ENCODE data around the gene TUBGCP6.

TUBGCP6 gene

DNA sequence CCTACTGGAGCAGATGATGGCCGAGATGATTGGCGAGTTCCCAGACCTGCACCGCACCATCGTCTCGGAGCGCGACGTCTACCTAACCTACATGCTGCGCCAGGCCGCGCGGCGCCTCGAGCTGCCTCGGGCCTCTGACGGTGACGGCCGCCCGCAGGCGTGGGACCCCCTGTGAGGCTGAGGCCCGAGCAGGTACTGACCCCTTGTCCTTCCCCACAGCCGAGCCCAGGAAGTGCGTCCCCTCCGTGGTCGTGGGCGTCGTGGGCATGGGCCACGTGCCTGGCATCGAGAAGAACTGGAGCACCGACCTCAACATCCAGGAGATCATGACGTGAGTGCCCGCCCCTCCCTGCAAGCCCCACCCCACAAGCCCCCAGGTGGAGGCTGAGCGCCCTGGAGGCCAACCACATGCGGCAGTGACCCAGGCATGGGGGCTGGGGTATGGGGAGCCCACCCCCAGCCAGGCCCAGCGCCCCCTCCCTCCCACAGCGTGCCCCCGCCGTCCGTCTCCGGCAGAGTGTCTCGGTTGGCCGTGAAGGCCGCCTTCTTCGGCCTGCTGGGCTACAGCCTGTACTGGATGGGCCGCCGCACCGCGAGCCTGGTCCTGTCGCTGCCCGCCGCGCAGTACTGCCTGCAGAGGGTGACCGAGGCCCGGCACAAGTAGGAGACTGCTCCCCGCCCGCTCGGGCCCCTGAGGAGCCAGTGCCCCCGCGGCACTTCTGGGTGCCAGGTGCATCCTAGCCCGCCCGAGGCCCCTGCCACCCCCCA, 46.8 kb downstream of the TUBGCP6 start:
- peaks cover 5% of the 10 kb centered on the region for H3K4me1 ChIP-seq (ENCODE audit: control insufficient read depth, insufficient read depth, low read length, poor library complexity, severe bottlenecking)
- H3K27ac ChIP-seq (ENCODE audit: low read depth, low read length, severe bottlenecking), result no peak overlapping the region
- peaks cover 6% of the 10 kb centered on the region for H3K9me3 ChIP-seq (ENCODE audit: control insufficient read depth, low read length)
- 96 to 97% methylated on average over 52 to 53 of the region's 61 CpGs for WGBS, 2 experiments (ENCODE audit: insufficient coverage in 2 of 2)
- peaks cover 41% of the 10 kb centered on the region for H3K36me3 ChIP-seq (ENCODE audit: control insufficient read depth, insufficient read depth, low read length)
- H3K4me3 ChIP-seq (ENCODE audit: extremely low read depth, insufficient read depth, low read length, poor library complexity, severe bottlenecking), result no peak overlapping the region

DNA sequence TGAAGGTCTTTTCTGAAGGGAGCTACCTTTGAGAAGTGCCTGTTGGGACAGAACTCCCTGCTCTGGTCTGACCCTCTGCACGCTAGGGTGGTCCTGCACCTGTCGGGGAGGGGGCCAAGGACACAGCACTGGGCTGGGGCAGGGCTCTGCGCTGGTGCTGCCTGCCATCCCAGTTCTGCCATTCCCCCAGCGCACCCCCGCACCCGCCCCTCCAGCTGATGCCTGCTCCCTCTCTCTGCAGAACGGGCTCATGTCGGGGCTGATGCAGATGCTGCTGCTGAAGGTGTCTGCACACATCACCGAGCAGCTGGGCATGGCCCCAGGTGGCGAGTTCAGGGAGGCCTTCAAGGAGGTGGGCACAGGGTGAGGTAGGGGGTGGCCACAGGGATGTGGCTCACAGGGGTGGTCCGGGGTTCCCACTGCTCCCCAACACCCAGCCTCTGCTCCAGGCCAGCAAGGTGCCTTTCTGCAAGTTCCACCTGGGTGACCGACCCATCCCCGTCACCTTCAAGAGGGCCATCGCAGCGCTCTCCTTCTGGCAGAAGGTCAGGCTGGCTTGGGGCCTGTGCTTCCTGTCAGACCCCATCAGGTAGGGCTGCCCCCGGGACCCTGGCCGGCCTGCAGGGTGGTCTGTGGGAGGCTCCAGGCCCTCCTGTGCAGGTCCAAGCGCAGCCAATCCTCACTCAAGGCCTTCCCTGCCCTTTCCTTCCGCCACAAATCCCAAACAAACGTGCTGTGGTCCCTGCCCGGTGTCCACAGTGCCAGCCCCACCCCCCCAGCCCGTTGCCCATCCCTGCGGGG, 47.6 kb downstream of the TUBGCP6 start:
- Histone ChIP-seq H3K9me3 (ENCODE audit: control insufficient read depth, low read length) (no peaks in the 10 kb centered on the region), H3K4me3 (ENCODE audit: extremely low read depth, insufficient read depth, low read length, poor library complexity, severe bottlenecking) (no peak overlapping the region), H3K36me3 (ENCODE audit: control insufficient read depth, insufficient read depth, low read length) (peaks cover 33% of the 10 kb centered on the region), H3K27ac (ENCODE audit: low read depth, low read length, severe bottlenecking) (no peak overlapping the region), H3K4me1 (ENCODE audit: control insufficient read depth, insufficient read depth, low read length, poor library complexity, severe bottlenecking) (peaks cover 5% of the 10 kb centered on the region)
- 94 to 96% methylated on average over 17 to 19 of the region's 23 CpGs for WGBS, 2 experiments (ENCODE audit: insufficient coverage in 2 of 2)

DNA sequence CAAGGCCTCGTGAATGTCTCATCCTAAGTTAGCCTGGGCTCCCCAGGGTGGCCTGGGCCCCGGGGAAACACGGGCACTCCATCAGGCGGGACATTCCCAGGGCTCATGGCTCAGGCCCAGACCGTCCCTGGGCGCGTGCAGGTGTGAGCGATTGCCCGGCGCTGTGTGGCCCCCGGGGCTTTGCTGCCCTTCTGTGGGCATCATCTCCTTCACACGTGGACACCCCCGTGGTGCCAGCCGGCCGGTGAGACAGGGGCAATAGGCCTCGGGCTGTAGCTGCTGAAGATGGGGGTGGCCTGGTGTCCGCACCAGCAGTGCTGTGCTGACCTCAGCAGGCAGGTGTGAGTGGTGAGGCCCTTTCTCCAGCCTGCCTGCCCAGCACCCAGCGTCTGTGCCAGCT, 48.6 kb downstream of the TUBGCP6 start:
- Histone ChIP-seq H3K4me3 (ENCODE audit: extremely low read depth, insufficient read depth, low read length, poor library complexity, severe bottlenecking) (no peak overlapping the region), H3K9me3 (ENCODE audit: control insufficient read depth, low read length) (no peaks in the 10 kb centered on the region), H3K4me1 (ENCODE audit: control insufficient read depth, insufficient read depth, low read length, poor library complexity, severe bottlenecking) (peaks cover 5% of the 10 kb centered on the region), H3K27ac (ENCODE audit: low read depth, low read length, severe bottlenecking) (no peak overlapping the region), H3K36me3 (ENCODE audit: control insufficient read depth, insufficient read depth, low read length) (peaks cover 39% of the 10 kb centered on the region)
- WGBS, 2 experiments (ENCODE audit: insufficient coverage in 2 of 2), result 92 to 93% methylated on average over 14 to 17 of the region's 18 CpGs

DNA sequence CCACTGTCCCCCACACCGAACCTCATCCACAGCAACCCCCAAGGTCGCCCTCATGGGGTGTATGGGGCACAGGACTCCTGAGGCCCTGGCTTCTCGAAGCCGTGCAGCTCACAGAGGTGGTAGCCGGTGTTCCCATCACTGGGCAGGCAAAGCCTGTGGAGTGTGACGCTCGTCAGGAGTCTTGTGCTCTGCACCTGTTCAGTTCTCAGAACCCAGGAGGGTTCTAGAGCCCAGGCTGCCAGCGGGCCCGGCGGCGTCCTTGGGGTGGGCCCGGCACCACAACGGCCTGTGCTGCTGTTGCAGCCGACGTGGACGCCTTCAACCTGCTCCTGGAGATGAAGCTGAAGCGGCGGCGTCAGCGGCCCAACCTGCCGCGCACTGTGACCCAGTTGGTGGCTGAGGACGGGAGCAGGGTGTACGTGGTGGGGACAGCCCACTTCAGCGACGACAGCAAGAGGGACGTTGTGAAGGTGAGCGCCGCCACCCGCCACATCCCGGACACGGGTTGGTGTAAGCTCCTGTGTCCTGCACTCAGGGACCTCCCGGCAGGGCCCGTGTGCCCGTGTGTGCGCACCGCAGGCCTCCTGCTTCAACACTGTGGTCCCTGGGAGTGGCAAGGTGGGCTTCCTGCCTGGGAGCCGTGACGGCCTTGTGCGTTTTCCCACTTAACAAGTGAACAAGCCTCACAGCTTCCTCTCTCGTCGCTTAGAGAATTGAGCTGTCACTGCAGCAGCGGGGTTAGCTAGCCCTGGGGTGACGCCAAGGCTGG, 50.6 kb downstream of the TUBGCP6 start:
- no peaks in the 10 kb centered on the region for H3K9me3 ChIP-seq (ENCODE audit: control insufficient read depth, low read length)
- no peak overlapping the region for H3K27ac ChIP-seq (ENCODE audit: low read depth, low read length, severe bottlenecking)
- WGBS, 2 experiments (ENCODE audit: insufficient coverage in 2 of 2), result 97 to 98% methylated on average over 41 to 43 of the region's 44 CpGs
- peaks cover 4% of the 10 kb centered on the region for H3K4me1 ChIP-seq (ENCODE audit: control insufficient read depth, insufficient read depth, low read length, poor library complexity, severe bottlenecking)
- H3K4me3 ChIP-seq (ENCODE audit: extremely low read depth, insufficient read depth, low read length, poor library complexity, severe bottlenecking), result no peak overlapping the region
- peaks cover 43% of the 10 kb centered on the region for H3K36me3 ChIP-seq (ENCODE audit: control insufficient read depth, insufficient read depth, low read length)

DNA sequence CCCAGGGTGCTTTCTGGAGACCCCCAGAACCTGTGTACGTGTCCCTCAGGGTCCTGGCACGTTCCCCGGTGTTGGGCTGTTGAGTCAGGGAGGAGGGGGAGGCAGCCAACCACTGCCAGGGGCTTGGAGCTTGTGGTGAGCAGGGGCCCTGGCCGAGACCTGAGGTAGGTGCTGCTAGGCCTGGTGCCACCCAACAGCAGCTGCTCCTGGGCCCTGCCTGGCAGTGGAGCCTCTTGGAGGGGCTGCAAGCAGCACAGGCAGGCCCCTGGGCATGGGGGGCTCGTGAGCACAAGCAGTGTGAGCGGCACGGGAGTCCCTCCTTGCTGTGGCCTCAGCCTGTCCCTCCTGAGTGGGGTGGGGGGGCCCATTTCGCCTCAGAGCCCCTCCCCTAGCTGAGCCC, 51.2 kb downstream of the TUBGCP6 start:
- Histone ChIP-seq H3K36me3 (ENCODE audit: control insufficient read depth, insufficient read depth, low read length) (peaks cover 47% of the 10 kb centered on the region), H3K4me3 (ENCODE audit: extremely low read depth, insufficient read depth, low read length, poor library complexity, severe bottlenecking) (no peak overlapping the region), H3K4me1 (ENCODE audit: control insufficient read depth, insufficient read depth, low read length, poor library complexity, severe bottlenecking) (peaks cover 4% of the 10 kb centered on the region), H3K27ac (ENCODE audit: low read depth, low read length, severe bottlenecking) (no peak overlapping the region), H3K9me3 (ENCODE audit: control insufficient read depth, low read length) (no peaks in the 10 kb centered on the region)
- 89 to 94% methylated on average over 8 of the region's 8 CpGs for WGBS, 2 experiments (ENCODE audit: insufficient coverage in 2 of 2)

DNA sequence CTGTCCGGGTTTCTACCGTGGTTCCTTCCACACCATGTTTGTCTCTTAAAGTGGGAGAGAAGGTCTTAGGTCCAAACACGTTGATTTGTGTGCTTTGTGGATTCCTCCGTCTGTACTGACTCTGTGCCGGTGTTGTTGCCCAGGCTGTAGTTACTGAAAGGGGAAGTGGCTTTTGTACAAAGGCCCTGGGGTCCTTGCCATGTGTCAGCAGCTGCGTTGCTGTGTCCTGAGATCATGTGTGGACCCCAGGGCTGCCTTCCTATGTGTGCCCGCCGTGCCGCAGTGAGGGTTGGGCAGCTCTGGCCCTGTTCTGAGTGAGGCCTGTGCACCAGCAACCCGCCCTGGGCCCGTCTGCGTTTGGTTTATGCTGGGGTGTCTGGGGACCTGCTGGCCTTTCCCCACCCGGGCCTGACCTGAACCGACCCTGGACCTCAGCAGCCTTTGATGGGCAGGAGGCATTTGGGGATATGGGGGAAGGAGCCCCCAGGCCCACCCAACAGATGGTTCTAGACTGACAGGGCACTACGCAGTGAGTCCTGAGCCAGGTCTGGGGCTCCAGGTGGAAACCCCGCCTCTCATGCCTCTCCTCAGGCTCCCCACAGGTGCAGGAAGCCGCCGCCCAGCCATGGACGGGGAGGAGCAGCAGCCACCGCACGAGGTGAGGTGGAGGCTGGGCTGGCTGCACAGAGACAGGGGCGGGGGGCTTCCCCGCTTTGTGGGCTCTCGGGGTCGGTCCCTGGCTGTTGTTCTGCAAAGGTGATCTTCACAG, 52.2 kb downstream of the TUBGCP6 start:
- Histone ChIP-seq H3K4me1 (ENCODE audit: control insufficient read depth, insufficient read depth, low read length, poor library complexity, severe bottlenecking) (peaks cover 4% of the 10 kb centered on the region), H3K9me3 (ENCODE audit: control insufficient read depth, low read length) (no peaks in the 10 kb centered on the region), H3K4me3 (ENCODE audit: extremely low read depth, insufficient read depth, low read length, poor library complexity, severe bottlenecking) (no peak overlapping the region), H3K36me3 (ENCODE audit: control insufficient read depth, insufficient read depth, low read length) (peaks cover 47% of the 10 kb centered on the region), H3K27ac (ENCODE audit: low read depth, low read length, severe bottlenecking) (no peak overlapping the region)
- WGBS, 2 experiments (ENCODE audit: insufficient coverage in 2 of 2), result 92% methylated on average over 19 to 22 of the region's 25 CpGs

DNA sequence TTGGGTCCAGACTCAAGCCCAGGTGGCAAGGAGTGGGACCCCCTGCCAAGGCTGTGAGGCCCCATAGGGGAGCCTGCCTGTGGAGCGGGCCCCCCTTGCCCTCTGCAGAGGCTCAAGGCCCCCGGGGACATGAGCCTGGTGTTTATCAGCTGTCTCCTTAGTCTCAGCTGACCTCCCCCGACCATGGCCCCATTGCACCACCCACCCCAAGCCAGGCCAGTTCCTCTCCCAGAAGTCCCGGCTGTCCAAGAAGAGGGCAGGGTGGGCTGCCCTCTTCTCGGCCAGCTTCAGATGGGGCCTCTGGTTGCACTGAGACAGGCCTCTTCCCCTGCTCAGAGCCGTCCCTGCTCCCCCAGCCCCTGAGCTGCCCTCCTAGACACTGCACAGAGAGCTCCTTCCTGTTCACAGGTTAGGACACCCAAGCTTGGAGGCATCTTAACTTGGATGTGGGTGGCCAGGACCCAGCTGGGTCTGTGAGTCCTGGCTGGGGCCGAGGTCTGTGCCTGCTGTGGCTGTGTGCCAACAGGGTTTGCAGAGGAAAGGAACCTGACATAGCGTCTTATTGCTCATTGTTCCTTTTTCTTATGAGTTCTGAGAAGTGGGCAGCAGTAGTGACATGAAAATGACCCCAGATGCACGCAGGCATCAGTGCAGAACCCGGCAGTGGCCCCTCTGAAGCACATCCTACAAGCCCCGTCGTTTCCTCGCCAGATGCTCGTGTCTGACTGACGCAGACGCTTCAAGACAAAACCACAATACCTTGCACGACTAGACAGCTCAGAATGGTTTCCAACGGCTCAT, 53.7 kb downstream of the TUBGCP6 start:
- H3K27ac ChIP-seq (ENCODE audit: low read depth, low read length, severe bottlenecking), result peak overlapping the region; percentile 78
- WGBS, 2 experiments (ENCODE audit: insufficient coverage in 2 of 2), result 93% methylated on average over 15 to 18 of the region's 18 CpGs

DNA sequence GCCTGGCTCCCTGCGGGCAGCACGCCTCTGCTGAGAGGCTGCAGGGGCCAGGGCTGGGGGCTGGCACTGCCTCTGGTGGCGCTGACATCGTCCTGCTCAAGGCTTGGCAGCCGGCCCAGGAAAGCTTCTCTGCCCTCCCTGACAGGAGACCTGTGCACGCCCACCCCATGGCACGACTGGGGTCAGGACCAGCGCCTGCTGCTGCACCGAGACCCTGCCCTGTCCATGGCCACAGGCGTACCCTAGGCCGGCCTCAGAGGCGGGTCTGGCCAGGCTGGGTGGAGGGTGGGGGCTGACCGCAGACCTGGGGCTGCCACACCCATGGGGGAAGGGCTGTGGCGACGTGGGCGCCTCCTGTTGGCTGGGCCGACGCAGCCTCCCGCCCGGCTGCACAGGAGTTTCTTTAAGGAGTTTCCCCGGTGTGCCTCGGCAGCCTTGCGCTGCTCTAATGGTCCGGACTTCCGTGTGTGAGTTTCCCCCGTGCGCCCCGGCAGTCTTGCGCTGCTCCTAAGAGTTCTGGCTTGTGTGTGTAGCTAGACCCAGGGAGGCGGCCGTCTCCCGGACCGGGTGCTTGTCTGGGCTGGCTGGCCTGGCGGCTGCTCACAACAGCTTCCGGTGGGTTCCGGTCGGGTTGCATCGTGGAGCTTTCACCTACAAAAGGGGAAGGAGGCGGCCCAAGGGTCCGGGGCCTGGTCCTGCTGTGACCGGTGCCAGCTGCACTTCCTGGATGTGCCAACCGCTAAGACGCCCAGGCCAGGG, 54.5 kb downstream of the TUBGCP6 start:
- WGBS, 2 experiments (ENCODE audit: insufficient coverage in 2 of 2), result 69 to 76% methylated on average over 37 to 42 of the region's 43 CpGs
- Histone ChIP-seq H3K36me3 (ENCODE audit: control insufficient read depth, insufficient read depth, low read length) (peaks cover 39% of the 10 kb centered on the region), H3K4me1 (ENCODE audit: control insufficient read depth, insufficient read depth, low read length, poor library complexity, severe bottlenecking) (peaks cover 7% of the 10 kb centered on the region), H3K9me3 (ENCODE audit: control insufficient read depth, low read length) (no peaks in the 10 kb centered on the region), H3K4me3 (ENCODE audit: extremely low read depth, insufficient read depth, low read length, poor library complexity, severe bottlenecking) (peak overlapping the region; percentile 2), H3K27ac (ENCODE audit: low read depth, low read length, severe bottlenecking) (peak overlapping the region; percentile 78)

More for the DNA sequence above, 53.7 kb downstream of the TUBGCP6 start:
- peak overlapping the region; percentile 2 for H3K4me3 ChIP-seq (ENCODE audit: extremely low read depth, insufficient read depth, low read length, poor library complexity, severe bottlenecking)
- peaks cover 43% of the 10 kb centered on the region for H3K36me3 ChIP-seq (ENCODE audit: control insufficient read depth, insufficient read depth, low read length)
- no peaks in the 10 kb centered on the region for H3K9me3 ChIP-seq (ENCODE audit: control insufficient read depth, low read length)
- H3K4me1 ChIP-seq (ENCODE audit: control insufficient read depth, insufficient read depth, low read length, poor library complexity, severe bottlenecking), result peaks cover 7% of the 10 kb centered on the region

DNA sequence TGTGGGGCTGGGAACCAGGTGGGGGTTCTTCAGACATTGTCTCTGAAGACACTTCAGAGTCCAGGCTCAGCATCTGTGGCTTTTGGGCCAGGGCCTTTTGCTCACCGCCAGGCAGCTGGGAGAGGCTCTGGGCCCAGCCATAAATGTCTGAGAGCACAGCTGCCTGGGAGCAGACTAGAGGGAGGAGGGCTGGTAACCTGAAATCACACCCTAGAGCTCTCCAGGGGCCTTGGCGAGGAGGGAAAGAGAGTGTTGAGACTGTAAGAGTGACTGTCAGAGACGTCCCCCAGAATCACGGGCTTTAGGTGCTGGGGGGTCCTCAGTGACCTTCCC, 55.0 kb downstream of the TUBGCP6 start:
- 85 to 100% methylated on average over 1 to 3 of the region's 4 CpGs for WGBS, 2 experiments (ENCODE audit: insufficient coverage in 2 of 2)
- Histone ChIP-seq H3K27ac (ENCODE audit: low read depth, low read length, severe bottlenecking) (no peak overlapping the region), H3K4me3 (ENCODE audit: extremely low read depth, insufficient read depth, low read length, poor library complexity, severe bottlenecking) (no peak overlapping the region)

More for the DNA sequence above, 55.0 kb downstream of the TUBGCP6 start:
- Histone ChIP-seq H3K4me1 (ENCODE audit: control insufficient read depth, insufficient read depth, low read length, poor library complexity, severe bottlenecking) (peaks cover 7% of the 10 kb centered on the region), H3K9me3 (ENCODE audit: control insufficient read depth, low read length) (no peaks in the 10 kb centered on the region), H3K36me3 (ENCODE audit: control insufficient read depth, insufficient read depth, low read length) (peaks cover 33% of the 10 kb centered on the region)

Data from mesodermal cell (in vitro differentiated cells).